HEK293 (cell line): Measurements from ENCODE around the gene RABEP2.

ENCODE experiments used
- CTCF ChIA-PET: fragments of 350-600 bp; formaldehyde crosslinking; extraction: SDS; loops from one replicate; lab custom pipeline; 2021; ENCODE audit warnings: antibody characterized with exemption; lab: Yijun Ruan, JAX
- POLR2A ChIA-PET: fragments of 300-600 bp; formaldehyde crosslinking; extraction: SDS; loops from one replicate; lab custom pipeline; 2020; ENCODE audit warnings: antibody characterized with exemption, inconsistent platforms; lab: Yijun Ruan, JAX
- H3K27ac ChIP-seq: fragments of 200-500 bp; sonication (Bioruptor generic); 2 replicates; pipeline ENCODE4 v1.5.1; 2014; ENCODE audit warnings: low read depth, low read length, control low read depth, inconsistent platforms; ENCODE audit errors: extremely low read depth
- H3K36me3 ChIP-seq, 2 experiments: fragments of 200-500 bp in 1 of 2; sonication (Bioruptor generic) in 1 of 2; 1 replicate in 1 of 2; 2 replicates in 1 of 2; pipeline ENCODE4 v1.5.1; 2014 to 2017; ENCODE audit warnings: inconsistent platforms in 2 of 2, low read length in 2 of 2; ENCODE audit not compliant: control insufficient read depth in 2 of 2, insufficient read depth in 1 of 2
- H3K4me1 ChIP-seq: fragments of 200-500 bp; sonication (Bioruptor generic); 2 replicates; pipeline ENCODE4 v1.5.1; 2014; ENCODE audit warnings: mild to moderate bottlenecking, low read length, inconsistent platforms; ENCODE audit not compliant: control insufficient read depth, insufficient read depth
- H3K4me3 ChIP-seq: 2 replicates; pipeline ENCODE4 v1.5.1; 2011; ENCODE audit warnings: low read depth, mild to moderate bottlenecking, control low read depth, low read length, moderate library complexity
- H3K9me3 ChIP-seq: fragments of 200-500 bp; sonication (Bioruptor generic); 2 replicates; pipeline ENCODE4 v1.5.1; 2014; ENCODE audit warnings: low read depth, low read length, inconsistent platforms; ENCODE audit not compliant: control insufficient read depth, insufficient read depth
- ATF2 ChIP-seq: fragments of 450-650 bp; formaldehyde crosslinking; IDR thresholded peaks from 2 replicates; pipeline ENCODE4 v1.5.1; 2016; ENCODE audit warnings: missing biosample characterization, missing genetic modification characterization, low read depth
- ELK4 ChIP-seq: IDR thresholded peaks from 2 replicates; pipeline ENCODE4 v1.6.1; 2011; ENCODE audit warnings: mild to moderate bottlenecking, low read depth, low read length, borderline replicate concordance
- GFI1B ChIP-seq: fragments of 450-650 bp; formaldehyde crosslinking; IDR thresholded peaks from 2 replicates; pipeline ENCODE4 v1.5.1; 2016; ENCODE audit warnings: missing biosample characterization, missing genetic modification characterization
- INSM2 ChIP-seq: fragments of 450-650 bp; formaldehyde crosslinking; IDR thresholded peaks from 2 replicates; pipeline ENCODE4 v1.5.1; 2016; ENCODE audit warnings: missing biosample characterization, missing genetic modification characterization
- PRDM1 ChIP-seq: fragments of 450-650 bp; formaldehyde crosslinking; IDR thresholded peaks from 2 replicates; pipeline ENCODE4; 2016; ENCODE audit warnings: missing biosample characterization, missing genetic modification characterization
- ZBTB7A ChIP-seq: fragments of 450-650 bp; formaldehyde crosslinking; IDR thresholded peaks from 2 replicates; pipeline ENCODE4 v1.5.1; 2016; ENCODE audit warnings: low read depth, missing biosample characterization, missing genetic modification characterization
- ZNF155 ChIP-seq: fragments of 450-650 bp; formaldehyde crosslinking; IDR thresholded peaks from 2 replicates; pipeline ENCODE4 v1.5.1; 2016; ENCODE audit warnings: missing biosample characterization, missing genetic modification characterization
- ZNF157 ChIP-seq: fragments of 450-650 bp; formaldehyde crosslinking; IDR thresholded peaks from 2 replicates; pipeline ENCODE4 v1.5.1; 2016; ENCODE audit warnings: missing biosample characterization, missing genetic modification characterization
- ZNF221 ChIP-seq: fragments of 450-650 bp; formaldehyde crosslinking; IDR thresholded peaks from 2 replicates; pipeline ENCODE4 v1.5.1; 2017; ENCODE audit warnings: missing biosample characterization, missing genetic modification characterization, borderline replicate concordance
- ZNF302 ChIP-seq: fragments of 450-650 bp; formaldehyde crosslinking; IDR thresholded peaks from 2 replicates; pipeline ENCODE4 v1.5.1; 2016; ENCODE audit warnings: missing biosample characterization, missing genetic modification characterization, low read depth
- ZNF362 ChIP-seq: fragments of 450-650 bp; formaldehyde crosslinking; IDR thresholded peaks from 2 replicates; pipeline ENCODE4 v1.5.1; 2016; ENCODE audit warnings: missing biosample characterization, missing genetic modification characterization
- ZNF426 ChIP-seq: fragments of 450-650 bp; formaldehyde crosslinking; IDR thresholded peaks from 2 replicates; pipeline ENCODE4 v1.5.1; 2017; ENCODE audit warnings: missing biosample characterization, missing genetic modification characterization, mild to moderate bottlenecking, inconsistent platforms, moderate library complexity
- ZNF488 ChIP-seq: fragments of 450-650 bp; formaldehyde crosslinking; IDR thresholded peaks from 2 replicates; pipeline ENCODE4 v1.5.1; 2016; ENCODE audit warnings: missing biosample characterization, missing genetic modification characterization
- ZNF514 ChIP-seq: fragments of 450-650 bp; formaldehyde crosslinking; IDR thresholded peaks from 2 replicates; pipeline ENCODE4 v1.5.1; 2016; ENCODE audit warnings: missing biosample characterization, missing genetic modification characterization
- ZNF600 ChIP-seq: fragments of 450-650 bp; formaldehyde crosslinking; IDR thresholded peaks from 2 replicates; pipeline ENCODE4 v1.5.1; 2016; ENCODE audit warnings: missing biosample characterization, missing genetic modification characterization
- ZNF621 ChIP-seq: fragments of 450-650 bp; formaldehyde crosslinking; IDR thresholded peaks from 2 replicates; pipeline ENCODE4 v1.5.1; 2017; ENCODE audit warnings: missing biosample characterization, missing genetic modification characterization
- ZNF626 ChIP-seq: fragments of 450-650 bp; sonication (Bioruptor Pico); formaldehyde crosslinking; IDR thresholded peaks from 2 replicates; pipeline ENCODE4 v1.5.1; 2018; ENCODE audit warnings: missing biosample characterization, missing genetic modification characterization, inconsistent platforms
- ZNF704 ChIP-seq: fragments of 450-650 bp; formaldehyde crosslinking; IDR thresholded peaks from 2 replicates; pipeline ENCODE4 v1.5.1; 2016; ENCODE audit warnings: missing biosample characterization, missing genetic modification characterization
- ZNF776 ChIP-seq: fragments of 450-650 bp; formaldehyde crosslinking; IDR thresholded peaks from 2 replicates; pipeline ENCODE4 v1.5.0; 2017; ENCODE audit warnings: missing biosample characterization, missing genetic modification characterization, borderline replicate concordance
- ZSCAN23 ChIP-seq: fragments of 450-650 bp; formaldehyde crosslinking; IDR thresholded peaks from 2 replicates; pipeline ENCODE4 v1.5.1; 2016; ENCODE audit warnings: missing biosample characterization, missing genetic modification characterization
- ZSCAN5A ChIP-seq: fragments of 450-650 bp; formaldehyde crosslinking; IDR thresholded peaks from 2 replicates; pipeline ENCODE4 v1.5.1; 2016; ENCODE audit warnings: missing biosample characterization, missing genetic modification characterization

Gene RABEP2

GRCh38 chr16:28933171-28933570 is 8.1 kb upstream of the RABEP2 start:
- CTCF ChIA-PET: interaction anchor here (0.5 to 1.4 kb wide), 3 partner anchors 12 to 43 kb away, joined by 3 to 6 read pairs (median 3); no protein-coding TSS in a partner anchor

GRCh38 chr16:28932339-28933141 is 7.5 kb upstream of the RABEP2 start:
- no peaks in the 10 kb centered on the region for H3K36me3 ChIP-seq
- no peak overlapping the region for H3K27ac ChIP-seq
- POLR2A ChIA-PET: interaction anchor here (0.8 kb wide), 1 partner anchor 18 kb away, joined by 3 read pairs; the partner anchor contains the start of gene NFATC2IP
- H3K9me3 ChIP-seq: no peaks in the 10 kb centered on the region
- CTCF ChIA-PET: interaction anchor here (0.5 to 1.4 kb wide), 4 partner anchors 13 to 44 kb away, joined by 3 to 6 read pairs (median 4); no protein-coding TSS in a partner anchor
- H3K4me1 ChIP-seq: no peaks in the 10 kb centered on the region
- no peak overlapping the region for H3K4me3 ChIP-seq
- TF ChIP-seq ZNF488 (tag by site-specific recombination) (no peak), ZBTB7A (tag by site-specific recombination) (no peak), GFI1B (tag by site-specific recombination) (no peak), ZNF626 (tag by site-specific recombination) (no peak), ZNF600 (tag by site-specific recombination) (no peak), ZNF514 (tag by site-specific recombination) (no peak), ZSCAN5A (no peak), ZNF157 (tag by site-specific recombination) (no peak), INSM2 (tag by site-specific recombination) (no peak), ELK4 (no peak), PRDM1 (tag by site-specific recombination) (no peak), ZNF155 (no peak), ZNF221 (tag by site-specific recombination) (no peak)

More at GRCh38 chr16:28933171-28933570, 8.1 kb upstream of the RABEP2 start:
- TF ChIP-seq ZNF426 (tag by site-specific recombination) (no peak), ZNF302 (no peak), ZNF621 (tag by site-specific recombination) (no peak), ZNF362 (no peak), ZSCAN23 (no peak), ZNF221 (tag by site-specific recombination) (no peak), ZNF704 (tag by site-specific recombination) (no peak), ATF2 (tag by site-specific recombination) (no peak), ZNF776 (tag by site-specific recombination) (no peak)
- no peak overlapping the region for H3K4me3 ChIP-seq
- H3K4me1 ChIP-seq: no peaks in the 10 kb centered on the region
- POLR2A ChIA-PET: interaction anchor here (0.8 kb wide), 1 partner anchor 18 kb away, joined by 3 read pairs; the partner anchor contains the start of gene NFATC2IP
- no peaks in the 10 kb centered on the region for H3K36me3 ChIP-seq
- H3K27ac ChIP-seq: no peak overlapping the region
- no peaks in the 10 kb centered on the region for H3K9me3 ChIP-seq
